NT2/D1 (cell line): ENCODE measurements around the gene OR2B2.
A peak's percentile ranks its signal among the peaks of the same experiment; 100 is the strongest.
"Not testable (repeated sequence)": the region's sequence is repeated elsewhere in the genome, so short reads cannot be mapped to it uniquely, and the experiment has no call there.

Experiments
- DNase-seq: peaks from one replicate; pipeline ENCODE4 v3.0.0-alpha.2; 2011; ENCODE audit warnings: low read depth, low spot score
- H3K27me3 ChIP-seq: 2 replicates; pipeline ENCODE4 v1.6.0; 2011; ENCODE audit warnings: mild to moderate bottlenecking; ENCODE audit not compliant: insufficient read length, insufficient read depth
- H3K36me3 ChIP-seq: 2 replicates; pipeline ENCODE4 v1.6.1; 2011; ENCODE audit warnings: mild to moderate bottlenecking, low read length, mixed read lengths; ENCODE audit not compliant: insufficient read depth, insufficient read length
- H3K4me1 ChIP-seq: 2 replicates; pipeline ENCODE4 v1.5.1; 2011; ENCODE audit not compliant: insufficient read depth, insufficient read length
- H3K4me3 ChIP-seq: 2 replicates; pipeline ENCODE4 v1.5.1; 2011; ENCODE audit warnings: low read depth; ENCODE audit not compliant: insufficient read length
- H3K9ac ChIP-seq: 2 replicates; pipeline ENCODE4 v1.6.0; 2011; ENCODE audit warnings: low read depth; ENCODE audit not compliant: insufficient read length
- H3K9me3 ChIP-seq: 2 replicates; pipeline ENCODE4 v1.5.1; 2011; ENCODE audit warnings: mild to moderate bottlenecking, low read length; ENCODE audit not compliant: insufficient read depth
- SUZ12 ChIP-seq: IDR thresholded peaks from 2 replicates; pipeline ENCODE4 v1.6.1; 2011; ENCODE audit not compliant: insufficient read length, insufficient read depth; ENCODE audit errors: extremely low read depth
- YY1 ChIP-seq: IDR thresholded peaks from 2 replicates; pipeline ENCODE4 v1.6.1; 2011; ENCODE audit not compliant: insufficient read length, insufficient read depth
- ZNF274 ChIP-seq: IDR thresholded peaks from 2 replicates; pipeline ENCODE4 v1.6.1; 2011; ENCODE audit warnings: mild to moderate bottlenecking, low read depth, low read length

Gene OR2B2

GRCh38 chr6:27924179-27924578 lies 12.0 kb upstream of the OR2B2 start:
- no peaks in the 10 kb centered on the region for H3K36me3 ChIP-seq
- DNase-seq, result no peak

GRCh38 chr6:27922949-27923348 lies 10.8 kb upstream of the OR2B2 start:
- Histone ChIP-seq H3K9ac (no peak overlapping the region), H3K4me1 (no peaks in the 10 kb centered on the region), H3K27me3 (no peaks in the 10 kb centered on the region), H3K9me3 (no peaks in the 10 kb centered on the region), H3K4me3 (no peak overlapping the region), H3K36me3 (no peaks in the 10 kb centered on the region)
- DNase-seq, result no peak
- TF ChIP-seq ZNF274, result no peak
- TF ChIP-seq SUZ12, result no peak
- no peak for TF ChIP-seq YY1

More at GRCh38 chr6:27924179-27924578, 12.0 kb upstream of the OR2B2 start:
- no peak overlapping the region for H3K4me3 ChIP-seq
- no peaks in the 10 kb centered on the region for H3K27me3 ChIP-seq
- TF ChIP-seq ZNF274, result no peak
- no peak for TF ChIP-seq YY1
- TF ChIP-seq SUZ12, result no peak
- H3K4me1 ChIP-seq, result no peaks in the 10 kb centered on the region
- H3K9ac ChIP-seq, result no peak overlapping the region
- peaks cover 8% of the 10 kb centered on the region; the same call in 1 of the 2 replicates for H3K9me3 ChIP-seq

GRCh38 chr6:27908017-27908416 lies 4.2 kb downstream of the OR2B2 start:
- Histone ChIP-seq H3K9me3 (no peaks in the 10 kb centered on the region), H3K4me1 (no peaks in the 10 kb centered on the region), H3K36me3 (no peaks in the 10 kb centered on the region), H3K27me3 (no peaks in the 10 kb centered on the region), H3K9ac (no peak overlapping the region), H3K4me3 (no peak overlapping the region)
- DNase-seq, result no peak
- TF ChIP-seq YY1 (no peak), ZNF274 (no peak), SUZ12 (no peak)

- no peak for DNase-seq
- Histone ChIP-seq H3K27me3 (no peaks in the 10 kb centered on the region), H3K9ac (peak overlapping the region; percentile 71), H3K4me1 (no peaks in the 10 kb centered on the region), H3K36me3 (no peaks in the 10 kb centered on the region), H3K9me3 (no peaks in the 10 kb centered on the region), H3K4me3 (peak overlapping the region; percentile 49)
- TF ChIP-seq SUZ12 (no peak), ZNF274 (no peak), YY1 (no peak)
Measured at GRCh38 chr6:27902335-27903314, 9.6 kb downstream of the OR2B2 start.

- Histone ChIP-seq H3K36me3 (no peaks in the 10 kb centered on the region), H3K27me3 (no peaks in the 10 kb centered on the region), H3K9ac (no peak overlapping the region), H3K4me3 (no peak overlapping the region), H3K9me3 (no peaks in the 10 kb centered on the region), H3K4me1 (no peaks in the 10 kb centered on the region)
- TF ChIP-seq ZNF274 (no peak), YY1 (no peak), SUZ12 (no peak)
- no peak for DNase-seq
Measured at GRCh38 chr6:27901801-27902200, 10.4 kb downstream of the OR2B2 start.

GRCh38 chr6:27900197-27900596 lies 12.0 kb downstream of the OR2B2 start:
- DNase-seq, H3K36me3 ChIP-seq: not testable (repeated sequence)

GRCh38 chr6:27899543-27899942 lies 12.7 kb downstream of the OR2B2 start:
- no peak overlapping the region for H3K9ac ChIP-seq
- no peaks in the 10 kb centered on the region for H3K36me3 ChIP-seq
- TF ChIP-seq SUZ12 (no peak), YY1 (no peak), ZNF274 (no peak)
- no peaks in the 10 kb centered on the region for H3K4me1 ChIP-seq
- no peaks in the 10 kb centered on the region for H3K9me3 ChIP-seq
- H3K27me3 ChIP-seq, result no peaks in the 10 kb centered on the region
- H3K4me3 ChIP-seq, result no peak overlapping the region
- DNase-seq, result no peak

More at GRCh38 chr6:27900197-27900596, 12.0 kb downstream of the OR2B2 start:
- not testable (repeated sequence) for H3K27me3 ChIP-seq, H3K4me3 ChIP-seq, H3K9ac ChIP-seq, H3K9me3 ChIP-seq, H3K4me1 ChIP-seq
